Measurements from ENCODE around the gene TMEM132D. TPM values are rescaled to one million over a fixed set of nuclear protein-coding genes. Genes with fewer than 3 reads are reported as not detected.

The TMEM132D gene
- total RNA-seq, 1 experiment from 2014 or later = 0.05 TPM

DNA sequence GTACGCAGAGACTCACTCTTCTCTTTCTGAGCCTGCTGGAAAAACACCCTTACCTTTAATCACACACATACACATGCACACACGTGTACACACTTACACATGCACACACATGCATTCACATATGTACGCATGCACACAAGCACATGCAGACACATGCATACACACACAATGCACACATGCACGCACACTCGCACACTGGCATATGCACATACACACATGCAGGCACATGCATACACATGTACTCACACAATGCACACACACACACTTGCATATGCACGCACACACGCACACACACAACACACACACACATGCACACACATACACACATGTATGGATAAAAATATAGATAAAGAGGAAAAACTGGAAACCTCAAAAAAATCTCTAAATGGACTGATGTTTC lies 801.6 kb downstream of the TMEM132D start:
- DNase-seq (ENCODE audit: low read depth) = no peak

GRCh38 chr12:129101816-129102215 lies 802.0 kb downstream of the TMEM132D start:
- no peak for DNase-seq (ENCODE audit: low read depth)

DNA sequence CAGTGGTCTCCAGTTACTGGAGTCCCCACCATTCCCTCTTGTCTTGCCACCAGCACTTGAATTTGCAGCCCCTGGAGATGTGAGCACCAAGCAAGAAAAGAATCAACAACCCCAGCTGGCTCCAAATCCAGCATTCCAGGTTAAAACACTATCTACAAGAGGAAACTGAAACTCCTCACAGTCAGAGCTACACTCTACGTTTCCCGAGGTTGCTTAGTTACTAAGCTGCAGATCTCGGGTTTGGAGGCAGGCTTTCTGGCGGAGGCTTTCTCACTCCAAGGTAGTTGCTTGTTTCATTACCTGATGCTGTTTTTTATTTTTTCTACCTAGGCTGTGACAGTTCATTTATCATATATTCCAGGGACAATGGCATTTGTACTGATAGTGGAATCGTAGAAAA lies 802.4 kb downstream of the TMEM132D start:
- no peak for DNase-seq (ENCODE audit: low read depth)

DNA sequence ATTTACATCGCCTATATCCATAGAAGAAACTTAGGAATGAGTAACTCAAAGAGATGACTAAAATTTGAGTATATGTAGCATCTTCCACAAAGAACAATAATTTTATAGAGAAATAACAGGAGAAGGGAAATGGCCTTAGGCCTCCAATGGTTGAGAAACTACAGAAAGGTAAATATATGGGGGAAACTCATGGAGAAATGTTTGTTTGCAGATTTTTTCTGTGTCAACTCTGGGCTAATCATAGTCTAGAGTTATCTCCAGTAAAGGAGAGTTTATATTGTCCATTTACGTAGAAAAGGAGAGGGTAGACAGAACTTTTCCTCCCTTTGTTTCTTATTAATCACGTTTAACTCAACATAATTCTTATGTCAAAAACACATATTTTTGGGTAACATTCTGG lies 806.4 kb downstream of the TMEM132D start:
- DNase-seq (ENCODE audit: low read depth) = no peak

DNA sequence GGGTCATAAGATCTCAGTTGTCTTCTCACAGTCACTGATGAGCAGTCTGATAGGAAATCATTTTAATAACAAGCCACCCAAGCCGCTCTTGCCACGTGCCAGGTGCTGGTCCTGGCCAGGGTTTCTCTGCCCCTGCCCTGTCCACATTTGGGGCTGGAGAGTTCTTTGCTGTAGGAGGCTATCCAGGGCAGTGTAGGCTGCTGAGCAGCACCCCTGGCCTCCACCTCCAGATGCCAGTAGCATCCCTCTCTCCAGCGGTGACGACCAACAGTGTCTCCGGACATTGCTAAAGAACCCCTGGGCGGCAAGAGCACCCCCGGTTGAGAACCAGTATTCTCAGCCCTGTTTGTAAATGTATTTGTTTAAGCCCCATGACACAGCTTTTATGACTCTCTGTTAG lies 806.9 kb downstream of the TMEM132D start:
- no peak for DNase-seq (ENCODE audit: low read depth)

- no peak for DNase-seq (ENCODE audit: low read depth)
These were observed 807.6 kb downstream of the TMEM132D start for GRCh38 chr12:129096184-129096583.

- no peak for DNase-seq (ENCODE audit: low read depth)
These were observed 814.2 kb downstream of the TMEM132D start for GRCh38 chr12:129089576-129089975.

DNA sequence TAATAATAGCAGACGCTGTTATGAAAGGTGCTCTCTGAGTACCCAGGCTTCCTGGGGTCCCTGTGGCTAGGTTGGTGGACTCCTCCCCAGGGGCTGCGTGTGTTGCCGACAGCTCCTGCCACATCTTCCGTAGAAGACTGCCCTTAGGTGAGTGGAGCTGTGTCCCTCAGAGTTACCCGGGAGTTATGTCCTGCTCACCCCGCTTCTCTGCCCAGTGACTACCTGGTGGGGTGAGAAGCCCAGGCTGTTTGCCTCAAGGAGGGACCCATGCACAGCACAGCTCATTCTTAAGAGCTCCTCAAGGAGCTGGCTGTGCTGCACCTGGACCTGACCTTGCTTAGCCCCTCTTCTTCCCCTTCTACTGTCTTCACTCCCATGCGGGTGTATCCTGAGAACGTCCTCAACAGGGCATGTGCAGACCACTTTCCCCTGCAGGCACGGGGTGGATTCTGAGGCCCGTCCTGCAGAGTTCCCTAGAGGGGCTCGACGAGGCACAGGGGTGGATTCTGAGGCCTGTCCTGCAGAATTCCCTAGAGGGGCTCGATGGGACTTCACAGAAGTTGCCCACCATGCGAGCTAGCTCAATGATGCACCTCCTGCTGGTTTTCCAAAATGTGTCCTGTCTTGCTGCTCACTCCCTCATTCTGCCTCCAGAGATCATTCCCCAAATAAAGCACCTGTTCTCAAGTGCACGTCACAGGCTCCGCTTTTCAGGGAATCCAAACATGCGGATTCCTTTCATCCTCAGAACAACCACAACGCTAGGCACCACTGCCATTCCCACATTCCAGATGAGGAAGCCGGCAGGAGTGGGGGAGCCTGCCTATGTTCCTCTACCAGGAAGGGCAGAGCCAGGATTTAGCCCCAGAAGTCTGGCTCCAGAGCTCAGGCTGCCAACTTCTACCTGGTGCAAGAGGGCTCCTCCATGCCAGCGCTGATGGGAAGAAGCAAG lies 818.7 kb downstream of the TMEM132D start:
- DNase-seq (ENCODE audit: low read depth) = no peak

GRCh38 chr12:129083121-129083840 lies 820.5 kb downstream of the TMEM132D start:
- no peak for DNase-seq (ENCODE audit: low read depth)

DNA sequence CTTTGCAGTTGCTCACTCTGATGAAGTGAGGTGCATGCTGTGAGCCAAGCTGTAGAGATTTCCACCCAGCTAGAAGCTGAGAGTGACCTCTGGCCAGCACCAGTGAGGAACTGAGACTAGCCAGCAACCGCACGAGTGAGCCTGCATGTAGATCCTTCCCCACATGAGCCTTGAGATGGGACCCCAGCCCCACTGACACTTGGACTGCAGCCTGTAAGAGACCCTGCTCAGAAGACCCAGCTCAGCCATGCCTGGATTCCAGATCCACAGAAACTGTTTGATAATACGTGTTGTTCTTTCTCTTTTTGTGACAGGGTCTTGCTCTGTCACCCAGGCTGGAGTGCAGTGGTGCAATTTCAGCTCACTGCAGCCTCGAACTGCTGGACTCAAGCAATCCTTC lies 821.4 kb downstream of the TMEM132D start:
- no peak for DNase-seq (ENCODE audit: low read depth)

DNA sequence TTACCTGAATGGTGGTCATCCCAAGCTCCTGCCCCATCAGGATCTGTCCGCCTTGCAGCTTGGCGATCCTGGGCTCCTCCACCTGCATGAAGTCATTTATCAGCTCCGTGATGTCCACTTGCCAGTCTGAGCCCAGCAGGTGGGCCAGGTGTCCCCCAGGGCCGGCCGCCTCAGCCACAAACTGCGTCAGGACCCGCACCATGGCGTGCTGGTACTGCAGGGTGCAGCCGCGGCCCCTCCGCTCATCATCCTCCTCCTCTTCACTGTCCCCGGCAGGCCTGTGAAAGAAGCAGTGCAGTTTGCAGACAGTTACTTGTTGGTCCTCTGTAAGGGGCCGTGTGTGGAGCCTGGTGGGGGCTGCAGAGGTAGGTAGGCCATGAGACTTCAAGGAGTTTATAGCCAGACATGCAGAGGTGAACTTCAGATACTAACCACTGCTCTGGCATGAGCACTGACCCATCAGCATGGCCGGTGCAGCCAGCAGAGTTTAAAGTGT lies 822.0 kb downstream of the TMEM132D start:
- no peak for DNase-seq (ENCODE audit: low read depth)

DNA sequence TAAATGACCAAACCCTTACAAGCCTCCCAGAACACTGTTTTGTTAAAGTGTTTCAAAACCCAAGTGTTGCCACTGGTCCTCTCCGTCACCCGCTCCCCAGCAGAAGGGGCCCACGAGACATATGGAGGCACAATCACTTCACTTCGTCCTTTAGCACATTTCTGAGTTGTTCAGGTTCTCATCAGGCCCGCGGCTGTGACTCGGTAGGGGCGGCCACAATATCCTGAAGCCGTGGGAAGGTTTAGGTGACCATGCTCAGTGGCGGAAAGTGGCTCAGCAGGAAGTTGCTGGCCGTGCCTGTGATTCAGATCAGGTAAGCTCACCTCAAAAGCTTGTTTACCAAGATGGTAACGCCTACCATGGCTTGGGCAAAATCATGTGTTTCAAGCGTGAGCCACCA lies 823.0 kb downstream of the TMEM132D start:
- DNase-seq (ENCODE audit: low read depth) = no peak

GRCh38 chr12:129080391-129080790 lies 823.4 kb downstream of the TMEM132D start:
- no peak for DNase-seq (ENCODE audit: low read depth)

DNA sequence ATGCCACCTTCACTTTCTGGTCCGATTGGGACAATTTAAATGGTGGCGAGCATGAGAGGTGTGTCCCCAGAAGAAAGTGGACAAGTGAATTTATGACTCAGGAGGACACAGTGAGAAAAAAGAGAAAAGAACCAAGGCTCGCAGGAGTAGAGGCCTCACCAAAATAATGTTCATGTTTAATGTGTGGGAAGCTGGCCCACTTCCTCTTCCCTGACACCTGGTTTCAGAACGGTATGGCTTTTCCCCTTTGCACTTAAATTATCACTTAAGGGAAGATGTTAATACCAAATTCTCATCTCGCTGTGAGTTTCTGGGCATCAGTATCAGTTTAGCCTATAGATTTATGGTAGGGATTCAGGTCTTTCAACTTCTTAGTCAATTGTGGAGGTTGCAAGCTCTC lies 824.1 kb downstream of the TMEM132D start:
- DNase-seq (ENCODE audit: low read depth) = no peak

DNA sequence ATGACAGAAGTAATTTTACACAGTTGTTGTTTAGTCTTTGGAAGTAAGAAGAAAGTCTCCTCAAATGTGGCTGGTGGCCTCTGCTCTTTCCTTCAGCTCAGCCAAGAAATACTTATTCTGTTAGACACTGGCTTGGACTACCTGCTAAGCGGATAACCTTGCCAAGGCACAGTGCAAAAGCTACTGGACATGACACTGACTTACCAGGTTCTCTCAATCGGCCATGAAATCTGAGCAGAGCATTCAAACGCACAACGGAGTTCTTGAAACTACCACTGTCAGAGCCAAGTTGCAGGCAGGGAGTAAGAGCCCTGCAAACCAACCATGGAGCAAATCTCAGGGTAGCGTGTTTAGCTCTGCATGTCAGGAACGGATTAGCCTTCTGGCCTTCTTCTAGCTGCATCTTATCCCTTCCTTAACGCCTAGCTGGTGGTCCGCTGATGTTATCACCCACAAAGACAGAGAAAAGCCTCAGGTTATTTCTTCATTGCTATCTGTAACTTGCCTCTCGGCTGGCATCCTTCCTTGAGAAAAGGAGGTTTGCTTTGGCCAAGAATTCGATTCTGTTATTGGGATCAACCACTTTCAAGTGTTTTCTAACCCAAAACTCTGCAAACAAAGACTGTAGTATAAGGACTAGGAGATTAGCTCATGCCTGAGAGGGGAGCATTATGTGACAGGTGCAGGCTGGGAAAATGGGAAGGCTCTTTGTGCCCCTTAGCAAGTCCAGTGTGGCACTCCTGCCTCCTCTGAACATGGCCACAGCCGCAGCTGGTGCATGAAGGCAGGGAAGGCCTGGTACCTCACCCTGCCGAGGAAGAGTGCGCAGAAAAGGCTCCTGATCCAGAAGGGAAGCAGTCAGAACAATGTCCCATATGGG lies 827.1 kb downstream of the TMEM132D start:
- DNase-seq (ENCODE audit: low read depth) = no peak

DNA sequence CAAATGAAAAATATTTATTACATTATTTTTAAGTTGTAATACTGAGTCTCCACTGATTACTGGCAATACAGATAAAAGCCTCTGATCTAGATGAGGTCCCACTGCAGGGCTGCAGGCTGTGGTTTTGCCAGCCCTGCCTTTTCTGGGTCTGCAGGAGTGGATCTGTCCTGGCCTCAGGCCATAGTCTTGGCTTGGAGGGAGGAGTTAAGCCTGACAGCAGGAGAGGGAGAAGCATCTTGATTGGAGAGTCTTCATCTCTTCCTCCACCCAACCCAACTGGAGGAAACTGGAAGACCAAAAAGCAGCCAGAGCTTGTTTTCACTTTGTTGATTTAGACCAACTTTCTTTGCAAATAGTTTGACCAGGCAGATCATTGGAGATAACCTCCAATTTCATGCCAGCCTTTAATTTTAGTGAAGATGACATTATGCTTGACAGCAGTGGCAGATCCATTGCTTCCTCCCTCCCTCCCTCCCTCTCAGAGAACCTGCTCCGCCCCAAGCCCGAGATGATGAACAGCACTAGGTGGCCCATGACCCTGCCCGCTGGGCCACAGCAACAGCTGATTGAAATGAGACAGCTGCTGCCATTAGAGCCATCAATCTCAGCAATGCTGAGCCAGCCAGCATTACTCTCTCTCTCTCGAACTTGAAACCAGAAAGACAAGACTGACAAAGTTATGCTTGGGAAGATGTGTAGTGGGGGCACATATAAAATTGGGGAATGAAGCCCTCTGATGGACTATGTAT lies 828.2 kb downstream of the TMEM132D start:
- no peak for DNase-seq (ENCODE audit: low read depth)

DNA sequence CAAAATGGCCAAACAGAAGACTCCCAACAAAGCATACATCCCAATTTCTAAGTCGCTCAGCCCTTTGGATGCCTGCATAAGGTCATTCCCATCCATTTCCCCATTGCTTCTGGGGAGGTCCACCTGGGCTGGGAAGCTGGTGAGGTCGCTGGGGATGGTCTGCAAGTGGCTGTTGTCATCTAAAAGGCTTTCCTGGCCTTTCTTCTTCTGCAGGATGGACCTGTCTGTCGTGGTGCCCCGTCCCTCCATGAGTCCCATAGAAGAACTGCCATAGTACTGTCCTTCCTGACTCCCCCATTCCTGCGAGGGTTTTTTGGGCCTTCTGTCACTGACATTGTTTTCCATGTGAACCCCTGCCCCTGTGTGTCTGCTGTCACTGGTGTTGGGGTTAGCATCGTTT lies 829.4 kb downstream of the TMEM132D start:
- DNase-seq (ENCODE audit: low read depth) = no peak

- DNase-seq (ENCODE audit: low read depth) = no peak
These were observed 830.5 kb downstream of the TMEM132D start for GRCh38 chr12:129073157-129073915.

DNA sequence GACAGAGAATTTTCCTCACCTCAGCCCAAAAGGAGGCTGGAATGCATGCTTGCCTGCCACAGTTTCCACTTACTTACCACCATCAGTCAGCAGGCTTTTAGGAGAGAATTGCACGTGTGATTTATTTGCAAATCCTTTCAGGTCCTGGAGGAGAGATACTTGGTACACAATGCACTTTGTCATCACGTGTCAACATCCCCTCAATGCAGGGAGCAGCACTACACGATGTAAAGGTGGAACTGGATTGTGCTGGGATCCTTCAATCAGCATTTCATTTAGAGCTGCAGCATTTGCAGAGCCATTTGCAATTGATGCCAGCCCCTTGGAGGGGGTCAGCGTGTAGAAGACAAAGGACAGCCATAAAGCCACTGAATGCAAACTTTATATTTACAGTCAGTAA lies 832.5 kb downstream of the TMEM132D start:
- DNase-seq (ENCODE audit: low read depth) = no peak

DNA sequence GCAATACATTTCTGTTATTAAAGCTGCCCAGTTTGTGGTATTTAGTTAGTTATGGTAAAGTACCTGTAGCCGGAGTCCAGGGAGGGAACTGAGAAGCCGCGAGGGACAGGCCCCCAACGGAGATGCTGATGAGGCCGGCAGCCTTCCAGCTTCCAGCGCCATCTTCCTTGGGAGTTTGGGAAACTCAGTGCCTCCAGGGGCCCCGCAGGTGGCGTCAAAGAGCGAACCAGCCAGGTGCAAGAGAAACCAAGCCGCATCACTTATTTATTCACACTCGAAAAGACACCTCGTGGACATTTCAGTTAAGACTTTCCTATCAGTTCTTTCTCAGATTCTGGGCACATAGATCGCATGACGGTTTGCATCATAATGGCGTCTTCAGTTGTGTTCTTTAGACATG lies 833.9 kb downstream of the TMEM132D start:
- DNase-seq (ENCODE audit: low read depth) = no peak

Measured in M059J (cell line).